SU-DHL-6 (cell line): Measurements from ENCODE around the gene PSG5.
"Not testable (repeated sequence)": the region's sequence is repeated elsewhere in the genome, so short reads cannot be mapped to it uniquely, and the experiment has no call there.

ENCODE experiments used
- H2AFZ ChIP-seq: fragments of 200-600 bp; sonication (generic); 2 replicates; pipeline ENCODE4 v1.6.1; 2014; ENCODE audit warnings: low read depth, mild to moderate bottlenecking, moderate library complexity, mixed read lengths, antibody characterized with exemption, low read length; ENCODE audit not compliant: severe bottlenecking
- H3F3A ChIP-seq: fragments of 200-600 bp; shearing (Covaris generic); 2 replicates; pipeline ENCODE4 v1.6.0; 2016; ENCODE audit warnings: antibody characterized with exemption, mild to moderate bottlenecking; ENCODE audit not compliant: insufficient read depth
- H3K27ac ChIP-seq: fragments of 200-600 bp; sonication (generic); 2 replicates; pipeline ENCODE4 v1.5.1; 2016; ENCODE audit warnings: low read depth, mild to moderate bottlenecking, low read length, moderate library complexity, mixed read lengths
- H3K27me3 ChIP-seq: fragments of 200-600 bp; sonication (generic), shearing (Covaris generic); 2 replicates; pipeline ENCODE4 v1.6.0; 2014; ENCODE audit warnings: mild to moderate bottlenecking, low read length
- H3K36me3 ChIP-seq: fragments of 200-600 bp; sonication (generic); 2 replicates; pipeline ENCODE4 v1.6.1; 2014; ENCODE audit warnings: mild to moderate bottlenecking, low read length, mixed read lengths
- H3K4me2 ChIP-seq: fragments of 300-600, 200-600 bp; shearing (Covaris generic), sonication (generic); 2 replicates; pipeline ENCODE4 v1.6.0; 2014; ENCODE audit warnings: low read length, low read depth, mild to moderate bottlenecking; ENCODE audit not compliant: poor library complexity, severe bottlenecking
- H3K4me3 ChIP-seq: fragments of 200-600 bp; sonication (generic); 2 replicates; pipeline ENCODE4 v1.5.1; 2014; ENCODE audit warnings: antibody characterized with exemption, low read length, mild to moderate bottlenecking, mixed read lengths; ENCODE audit not compliant: insufficient read depth, poor library complexity, severe bottlenecking
- H3K79me2 ChIP-seq: fragments of 200-600 bp; sonication (generic); 2 replicates; pipeline ENCODE4 v1.6.1; 2014; ENCODE audit warnings: mild to moderate bottlenecking, low read length, moderate library complexity; ENCODE audit not compliant: insufficient read depth
- H3K9ac ChIP-seq: fragments of 200-600 bp; sonication (generic); 2 replicates; pipeline ENCODE4 v1.7.0; 2014; ENCODE audit warnings: mild to moderate bottlenecking, low read length
- H3K9me2 ChIP-seq: fragments of 200-600 bp; sonication (generic); replicated peaks from 2 replicates; pipeline ENCODE4 v1.6.1; 2014; ENCODE audit warnings: low read length; ENCODE audit not compliant: insufficient read depth
- H3K9me3 ChIP-seq: fragments of 200-600 bp; sonication (generic); 2 replicates; pipeline ENCODE4 v1.6.1; 2014; ENCODE audit warnings: low read length, mixed read lengths; ENCODE audit not compliant: insufficient read depth
- H4K20me1 ChIP-seq: fragments of 200-600 bp; sonication (generic); 2 replicates; pipeline ENCODE4 v1.6.1; 2014; ENCODE audit warnings: low read depth, mild to moderate bottlenecking, antibody characterized with exemption, low read length, moderate library complexity, mixed read lengths
- CTCF ChIP-seq: fragments of 200-600 bp; sonication (generic); IDR thresholded peaks from one replicate; pipeline ENCODE4 v1.5.1; 2017; ENCODE audit warnings: antibody characterized with exemption, mild to moderate bottlenecking, low read length, moderate library complexity; ENCODE audit not compliant: insufficient read depth, poor library complexity, severe bottlenecking
- EZH2phosphoT487 ChIP-seq: fragments of 200-600 bp; sonication (generic), shearing (Covaris generic); conservative IDR thresholded peaks from 2 replicates; pipeline ENCODE4 v1.6.1; 2018; ENCODE audit warnings: mild to moderate bottlenecking, antibody characterized with exemption, low read length, moderate library complexity, mixed read lengths

The PSG5 gene

GRCh38 chr19:43224855-43225253, 38.5 kb upstream of the PSG5 start:
- H3F3A ChIP-seq: no peaks in the 10 kb centered on the region
- no peak overlapping the region for H2AFZ ChIP-seq
- no peaks in the 10 kb centered on the region for H3K9me2 ChIP-seq
- H3K4me2 ChIP-seq: no peak overlapping the region
- no peaks in the 10 kb centered on the region for H4K20me1 ChIP-seq
- H3K79me2 ChIP-seq: no peaks in the 10 kb centered on the region
- no peaks in the 10 kb centered on the region for H3K36me3 ChIP-seq
- no peak overlapping the region for H3K4me3 ChIP-seq
- H3K27me3 ChIP-seq: no peaks in the 10 kb centered on the region
- H3K9me3 ChIP-seq: peaks cover 18% of the 10 kb centered on the region; the same call in 1 of the 2 replicates
- H3K9ac ChIP-seq: no peak overlapping the region
- H3K27ac ChIP-seq: no peak overlapping the region
- TF ChIP-seq CTCF (no peak), EZH2phosphoT487 (no peak)

GRCh38 chr19:43224201-43224854, 38.0 kb upstream of the PSG5 start:
- H3K4me3 ChIP-seq, H3K9me2 ChIP-seq, H2AFZ ChIP-seq, H3F3A ChIP-seq, H3K4me2 ChIP-seq, H3K36me3 ChIP-seq, H3K27ac ChIP-seq, H3K79me2 ChIP-seq, H4K20me1 ChIP-seq, H3K27me3 ChIP-seq, H3K9ac ChIP-seq: not testable (repeated sequence)
- H3K9me3 ChIP-seq: peaks cover 16% of the 10 kb centered on the region; the same call in 1 of the 2 replicates

GRCh38 chr19:43221891-43222290, 35.6 kb upstream of the PSG5 start:
- H3K36me3 ChIP-seq, H3K4me2 ChIP-seq, H4K20me1 ChIP-seq, H2AFZ ChIP-seq, H3K9ac ChIP-seq, H3K27me3 ChIP-seq, H3K9me3 ChIP-seq, H3K9me2 ChIP-seq, H3K4me3 ChIP-seq, H3K27ac ChIP-seq, H3K79me2 ChIP-seq, H3F3A ChIP-seq: not testable (repeated sequence)

- H3K9me2 ChIP-seq, H3K9ac ChIP-seq, H3K27me3 ChIP-seq, H3K4me3 ChIP-seq, H2AFZ ChIP-seq, H3K36me3 ChIP-seq, H3K27ac ChIP-seq, H3K9me3 ChIP-seq, H3F3A ChIP-seq, H3K79me2 ChIP-seq, H3K4me2 ChIP-seq, H4K20me1 ChIP-seq: not testable (repeated sequence)
Observed at GRCh38 chr19:43219136-43219535, 32.8 kb upstream of the PSG5 start.

- not testable (repeated sequence) for H3K27ac ChIP-seq, H3K4me3 ChIP-seq, H3F3A ChIP-seq, H3K4me2 ChIP-seq, H3K9ac ChIP-seq, H4K20me1 ChIP-seq, H3K36me3 ChIP-seq, H2AFZ ChIP-seq, H3K9me2 ChIP-seq, H3K9me3 ChIP-seq, H3K27me3 ChIP-seq, H3K79me2 ChIP-seq
Observed at GRCh38 chr19:43215881-43216280, 29.5 kb upstream of the PSG5 start.
